ENCODE data around the gene FBXW9. TPM values are rescaled to one million over a fixed set of nuclear protein-coding genes. Genes with fewer than 3 reads are reported as not detected.

FBXW9 gene
- total and polyA plus RNA-seq, 2 of the 13 experiments (the other 11 are each of a cell fraction or from before 2014, with no cell fraction given), result 5.7 to 6.1 TPM

- TF ChIP-seq NPAS2 (CRISPR knock-in tag; IDR thresholded peaks at IDR 0.05; ENCODE audit: borderline replicate concordance), result no peak
- 0 out of 2 replicates have a peak, but pooled peaks have one; percentile 37 for TF ChIP-seq NFAT5 (CRISPR knock-in tag; IDR thresholded peaks at IDR 0.05)
- TF ChIP-seq ZBTB4 (CRISPR knock-in tag; IDR thresholded peaks at IDR 0.05; ENCODE audit: borderline replicate concordance), result no peak
- TF ChIP-seq MTF2 (CRISPR knock-in tag; IDR thresholded peaks at IDR 0.05; ENCODE audit: borderline replicate concordance), result no peak
- no peak for TF ChIP-seq ZNF207 (IDR thresholded peaks at IDR 0.05; ENCODE audit: borderline replicate concordance)
- no peak for TF ChIP-seq ZBED4 (CRISPR knock-in tag; IDR thresholded peaks at IDR 0.05; ENCODE audit: borderline replicate concordance)
- TF ChIP-seq ZNF142 (CRISPR knock-in tag; IDR thresholded peaks at IDR 0.05), result peak; percentile 69; the same call in 1 of the 2 replicates
Measured at GRCh38 chr19:12681074-12681987, 15.1 kb downstream of the FBXW9 start, which contains the start of gene DHPS (continued).
